HG02870 (cell line): ENCODE data around the gene NFS1.
"Not testable (repeated sequence)": the region's sequence is repeated elsewhere in the genome, so short reads cannot be mapped to it uniquely, and the experiment has no call there.

Experiments
- ATAC-seq: cut with Tn5 transposase; IDR thresholded peaks from one replicate; pipeline ENCODE4 v1.9.1; 2021; ENCODE audit warnings: mild to moderate bottlenecking, moderate library complexity; ENCODE audit not compliant: unreplicated experiment

The NFS1 gene

DNA sequence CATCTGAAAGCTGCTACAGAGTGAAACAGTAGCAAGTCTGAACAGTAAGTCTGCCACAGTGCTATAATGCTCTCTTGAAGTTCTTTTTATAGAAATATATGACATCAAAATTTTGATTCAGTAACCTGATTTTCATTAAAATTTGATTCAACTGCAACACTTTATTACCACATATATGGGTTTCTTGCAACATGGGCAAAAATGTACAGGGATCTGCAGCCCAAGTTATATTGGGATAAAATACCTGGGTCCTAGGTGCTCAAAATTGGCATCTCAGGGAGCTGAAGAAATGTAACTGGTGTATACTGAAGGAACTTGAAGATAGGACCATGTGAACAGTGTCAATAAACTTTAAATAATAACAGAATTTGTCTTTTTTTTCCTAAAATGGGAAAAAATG is 10.9 kb upstream of the NFS1 start:
- ATAC-seq = no peak

DNA sequence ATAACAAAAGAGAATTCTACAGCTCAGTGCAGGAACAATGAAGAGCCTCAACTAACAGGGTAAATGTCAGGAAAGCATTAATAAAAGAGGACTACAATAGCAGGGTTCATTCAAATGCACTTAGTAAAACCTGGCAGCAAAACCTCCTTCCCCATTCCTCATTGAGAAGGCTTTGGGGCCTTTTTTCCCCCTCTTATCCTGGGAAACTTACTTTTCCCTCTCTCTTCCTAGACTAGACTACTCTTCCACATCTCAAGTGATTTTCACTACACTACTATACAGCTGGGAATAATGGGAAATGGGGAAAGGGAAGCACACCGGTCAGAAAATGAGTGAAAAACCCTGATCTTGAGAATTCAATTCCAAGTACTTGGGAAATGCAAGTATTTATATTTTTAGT is 10.1 kb upstream of the NFS1 start:
- ATAC-seq = no peak

DNA sequence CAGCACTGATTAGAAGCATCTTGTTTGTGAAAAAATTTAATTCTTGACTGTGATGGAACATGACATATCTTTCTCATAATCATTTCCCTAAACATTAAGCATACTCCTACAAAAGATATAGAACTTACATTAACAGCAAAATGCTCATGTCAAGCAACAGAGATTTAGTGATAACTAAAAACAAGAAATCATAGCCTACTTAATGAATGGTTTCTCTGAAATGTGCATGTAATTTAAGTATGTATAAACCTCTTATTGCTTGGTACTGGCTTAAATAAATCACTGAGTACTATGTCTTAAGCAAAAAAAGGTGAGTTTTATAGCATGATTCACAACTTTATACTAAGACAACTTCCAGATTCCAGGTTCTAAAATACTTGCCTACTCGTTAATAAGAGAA is 9.3 kb upstream of the NFS1 start:
- no peak for ATAC-seq

DNA sequence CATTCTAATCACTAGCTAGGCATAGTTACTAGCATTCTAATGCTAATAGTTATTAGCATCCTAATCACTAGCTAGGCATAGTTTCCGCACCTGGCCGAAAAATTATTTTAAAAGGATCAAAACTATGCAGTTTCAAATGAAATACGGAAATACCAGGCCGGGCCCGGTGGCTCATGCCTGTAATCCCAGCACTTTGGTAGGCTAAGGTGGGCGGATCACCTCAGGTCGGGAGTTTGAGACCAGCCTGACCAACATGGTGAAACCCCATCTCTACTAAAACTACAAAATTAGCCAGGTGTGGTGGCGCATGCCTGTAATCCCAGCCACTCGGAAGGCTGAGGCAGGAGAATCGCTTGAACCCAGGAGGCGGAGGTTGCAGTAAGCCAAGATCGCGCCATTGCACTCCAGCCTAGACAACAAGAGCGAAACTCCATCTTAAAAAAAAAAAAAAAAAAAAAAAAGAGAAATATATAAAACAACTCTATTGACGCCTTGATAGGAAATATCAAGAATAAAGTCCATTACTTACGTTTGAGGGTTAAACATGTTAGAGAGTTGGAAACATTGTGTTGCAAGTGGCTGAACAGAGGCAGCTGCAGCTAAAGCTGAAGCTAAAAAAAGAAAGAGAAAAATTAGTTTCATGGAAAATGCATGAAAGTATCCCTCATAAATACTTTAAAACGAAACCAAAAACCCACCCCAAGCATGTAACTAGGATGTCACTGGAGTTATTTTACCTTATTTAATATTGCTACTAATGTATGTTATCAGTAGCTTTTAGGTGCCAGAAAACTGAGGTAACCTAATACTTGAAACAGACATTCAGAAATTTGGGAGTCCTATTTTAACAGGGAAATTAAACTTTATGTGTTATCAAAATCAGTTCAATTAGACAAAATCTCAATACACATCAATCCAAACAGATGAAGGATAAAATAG is 7.7 kb upstream of the NFS1 start:
- not testable (repeated sequence) for ATAC-seq

- not testable (repeated sequence) for ATAC-seq
Measured at GRCh38 chr20:35705894-35706293, 6.7 kb upstream of the NFS1 start.

- ATAC-seq = no peak
Measured at GRCh38 chr20:35704514-35705261, 5.5 kb upstream of the NFS1 start.

- ATAC-seq = no peak
Measured at GRCh38 chr20:35702824-35703695, 3.9 kb upstream of the NFS1 start.

- no peak for ATAC-seq
Measured at GRCh38 chr20:35702051-35702823, 3.1 kb upstream of the NFS1 start.

GRCh38 chr20:35700625-35701148 is 1.5 kb upstream of the NFS1 start:
- ATAC-seq = no peak

GRCh38 chr20:35699957-35700624 is 939 bp upstream of the NFS1 start:
- no peak for ATAC-seq

DNA sequence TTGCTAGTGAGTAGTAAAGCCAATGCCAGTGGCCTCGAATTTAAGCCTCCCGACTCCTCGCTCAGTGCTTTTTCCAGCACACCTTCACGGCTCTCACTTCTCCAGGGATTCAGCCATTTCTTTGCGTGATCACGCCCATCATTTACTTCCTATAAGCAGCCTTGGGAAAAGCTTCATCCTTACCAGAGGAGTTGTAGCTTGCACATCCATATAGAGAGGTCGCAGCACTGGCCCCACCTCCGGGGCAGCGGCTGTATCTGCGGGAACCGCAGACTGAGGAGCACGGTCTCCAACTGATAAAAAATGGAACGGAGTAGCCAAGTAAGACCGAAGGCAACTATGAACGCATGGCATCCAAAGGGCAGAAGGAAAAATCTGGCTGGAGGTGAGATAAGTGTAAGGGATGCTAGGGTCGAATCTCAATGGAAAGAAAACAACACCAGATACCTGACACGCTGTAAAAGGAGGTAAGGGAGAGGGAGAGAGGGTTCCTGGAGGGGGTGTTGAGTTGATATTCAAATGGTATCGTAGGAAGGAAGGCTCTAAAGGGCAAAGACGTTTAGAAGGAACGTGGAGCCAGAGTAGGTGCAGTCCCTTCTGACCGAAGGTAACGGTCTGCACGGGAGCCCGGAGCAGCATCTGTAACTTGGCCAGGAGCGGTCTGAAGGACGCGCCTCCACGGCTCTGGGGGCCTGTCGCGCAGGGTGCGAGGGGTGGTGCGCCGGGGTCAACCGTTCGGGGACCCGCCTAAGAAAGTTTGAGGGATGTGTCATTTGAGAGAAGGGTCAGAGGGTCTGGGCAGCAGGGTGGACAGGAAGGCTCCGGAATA is 640 bp downstream of the NFS1 start:
- no peak for ATAC-seq

DNA sequence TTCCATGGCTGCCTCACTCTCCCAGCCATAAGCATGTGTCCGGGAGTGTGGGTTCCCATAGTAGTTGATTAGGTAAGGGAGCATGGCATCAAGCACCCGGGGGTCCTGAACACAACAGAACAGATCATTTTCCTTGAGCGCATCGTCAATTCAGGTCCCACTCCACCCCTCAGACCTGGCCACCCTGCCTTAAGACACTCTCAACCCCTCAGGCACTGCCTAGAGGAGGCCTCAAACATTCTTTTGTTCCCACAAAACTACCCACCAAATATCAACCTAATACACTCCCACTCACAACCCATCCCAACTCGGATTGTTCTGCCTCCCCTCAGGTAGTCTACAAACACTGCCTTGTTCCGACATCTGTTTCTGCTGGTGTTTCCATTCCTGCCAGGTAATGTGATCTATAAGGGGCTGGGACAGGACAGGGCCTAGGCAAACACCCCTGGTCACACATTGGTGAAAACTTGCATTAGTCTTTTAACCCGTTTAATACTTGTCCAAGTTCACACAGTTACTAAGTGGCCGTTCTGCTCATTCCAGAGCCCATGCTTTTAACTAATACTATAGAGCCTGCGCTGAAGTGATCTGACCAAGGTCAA is 1.4 kb downstream of the NFS1 start:
- no peak for ATAC-seq

- no peak for ATAC-seq
Measured at GRCh38 chr20:35695978-35696377, 3.2 kb downstream of the NFS1 start.

DNA sequence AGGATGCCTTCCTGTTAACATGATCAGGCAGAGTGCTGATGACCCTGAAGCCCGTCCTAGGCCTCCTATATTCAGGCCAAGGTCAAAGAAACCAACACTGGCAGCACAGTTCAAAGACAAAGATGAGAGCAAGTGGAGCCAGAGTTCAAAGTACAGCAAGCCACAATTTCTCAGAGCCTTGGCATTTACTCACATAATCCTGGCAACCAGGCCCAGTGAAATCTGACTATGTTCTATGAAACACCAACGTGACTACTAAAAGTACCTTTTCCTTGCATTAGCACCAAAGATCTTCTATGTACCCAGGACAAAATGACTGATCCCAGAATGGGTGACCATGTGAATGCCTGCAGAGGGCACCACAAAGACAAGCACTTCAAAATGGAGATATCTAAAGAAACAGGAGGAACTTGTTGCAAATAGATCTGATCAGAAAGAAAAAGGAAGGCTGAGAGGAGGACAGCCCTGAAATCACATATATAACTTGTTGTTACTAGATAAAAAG is 3.9 kb downstream of the NFS1 start:
- ATAC-seq = no peak

- ATAC-seq = no peak
Measured at GRCh38 chr20:35690265-35690664, 8.9 kb downstream of the NFS1 start.

DNA sequence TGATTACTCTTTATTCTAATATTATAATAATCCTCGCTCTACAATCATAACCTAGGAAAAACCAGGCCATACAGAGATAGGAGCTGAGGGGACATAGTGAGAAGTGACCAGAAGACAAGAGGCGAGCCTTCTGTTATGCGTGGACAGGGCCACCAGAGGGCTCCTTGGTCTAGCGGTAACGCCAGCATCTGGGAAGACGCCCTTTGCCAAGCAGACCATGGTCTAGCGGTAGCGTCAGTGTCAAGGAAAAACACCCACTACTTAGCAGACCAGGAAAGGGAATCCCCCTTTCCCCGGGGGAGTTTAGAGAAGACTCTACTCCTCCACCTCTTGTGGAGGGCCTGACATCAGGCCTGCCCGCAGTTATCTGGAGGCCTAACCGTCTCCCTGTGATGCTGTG is 12.3 kb downstream of the NFS1 start:
- ATAC-seq = not testable (repeated sequence)

DNA sequence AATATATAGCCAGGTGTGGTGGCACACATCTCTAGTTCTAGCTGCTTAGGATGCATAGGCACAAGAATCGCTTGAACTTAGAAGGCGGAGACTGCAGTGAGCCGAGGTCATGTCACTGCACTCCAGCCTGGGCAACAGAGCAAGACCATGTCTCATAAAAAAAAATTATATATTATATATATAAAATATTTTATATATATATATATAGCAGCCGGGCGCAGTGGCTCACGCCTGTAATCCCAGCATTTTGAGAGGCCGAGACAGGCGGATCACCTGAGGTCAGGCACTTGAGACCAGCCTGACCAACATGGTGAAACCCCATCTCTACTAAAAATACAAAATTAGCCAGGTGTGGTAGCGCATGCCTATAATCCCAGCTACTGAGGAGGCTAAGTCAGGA is 13.8 kb downstream of the NFS1 start:
- ATAC-seq = not testable (repeated sequence)

GRCh38 chr20:35681960-35682359 is 17.2 kb downstream of the NFS1 start:
- no peak for ATAC-seq
